Astrocyte (in vitro differentiated cells and primary cell): ENCODE data around the gene TRPM3. TPM values are rescaled to one million over a fixed set of nuclear protein-coding genes. Genes with fewer than 3 reads are reported as not detected.
A peak's percentile ranks its signal among the peaks of the same experiment; 100 is the strongest.

Experiments
- DNase-seq: peaks from one replicate; pipeline ENCODE4 v3.0.0-alpha.2; 2010; ENCODE audit warnings: low read depth
- FAIRE-seq: peaks from 2 replicates; lab custom pipeline; 2011; peaks lifted over from hg19 to GRCh38; lab: Jason Lieb, UNC
- H2AFZ ChIP-seq: 2 replicates; pipeline ENCODE4 v1.6.0; 2012; ENCODE audit warnings: low read depth, low read length, inconsistent platforms
- H3K27ac ChIP-seq: 2 replicates; pipeline ENCODE4 v1.5.1; 2011; ENCODE audit warnings: low read depth, low read length, inconsistent platforms
- H3K27me3 ChIP-seq: 2 replicates; pipeline ENCODE4 v1.6.0; 2011; ENCODE audit warnings: low read length, inconsistent platforms; ENCODE audit not compliant: insufficient read depth
- H3K36me3 ChIP-seq: 2 replicates; pipeline ENCODE4 v1.5.1; 2011; ENCODE audit warnings: low read length, inconsistent platforms; ENCODE audit not compliant: insufficient read depth
- H3K4me1 ChIP-seq: 2 replicates; pipeline ENCODE4 v1.5.1; 2011; ENCODE audit warnings: low read length, inconsistent platforms; ENCODE audit not compliant: insufficient read depth
- H3K4me2 ChIP-seq: 2 replicates; pipeline ENCODE4 v1.6.0; 2012; ENCODE audit warnings: low read length, inconsistent platforms
- H3K4me3 ChIP-seq: 2 replicates; pipeline ENCODE4 v1.5.1; 2011; ENCODE audit warnings: low read depth, mild to moderate bottlenecking, low read length, inconsistent platforms; ENCODE audit not compliant: insufficient read depth
- H3K79me2 ChIP-seq: 2 replicates; pipeline ENCODE4 v1.6.0; 2012; ENCODE audit warnings: mild to moderate bottlenecking, low read length, inconsistent platforms; ENCODE audit not compliant: insufficient read depth
- H3K9ac ChIP-seq: 2 replicates; pipeline ENCODE4 v1.6.0; 2012; ENCODE audit warnings: mild to moderate bottlenecking, low read length, inconsistent platforms
- H3K9me3 ChIP-seq: 2 replicates; pipeline ENCODE4 v1.5.1; 2012; ENCODE audit warnings: low read depth, mild to moderate bottlenecking, low read length, inconsistent platforms; ENCODE audit not compliant: insufficient read depth
- H4K20me1 ChIP-seq: 2 replicates; pipeline ENCODE4 v1.6.0; 2012; ENCODE audit warnings: low read length, inconsistent platforms; ENCODE audit not compliant: insufficient read depth
- H3K27ac Mint-ChIP-seq: one replicate; pipeline ENCODE4 v1.8.0; 2021; ENCODE audit warnings: mild to moderate bottlenecking, mixed read lengths; ENCODE audit not compliant: unreplicated experiment
- H3K27me3 Mint-ChIP-seq: one replicate; pipeline ENCODE4 v1.8.0; 2021; ENCODE audit warnings: low read depth, mixed read lengths; ENCODE audit not compliant: unreplicated experiment
- H3K36me3 Mint-ChIP-seq: one replicate; pipeline ENCODE4 v1.8.0; 2021; ENCODE audit warnings: low read depth, mixed read lengths; ENCODE audit not compliant: unreplicated experiment
- H3K4me1 Mint-ChIP-seq: one replicate; pipeline ENCODE4 v1.8.0; 2021; ENCODE audit warnings: low read depth, mixed read lengths; ENCODE audit not compliant: unreplicated experiment
- H3K4me3 Mint-ChIP-seq: one replicate; pipeline ENCODE4 v1.8.0; 2021; ENCODE audit warnings: mild to moderate bottlenecking, moderate library complexity, mixed read lengths; ENCODE audit not compliant: unreplicated experiment
- H3K9me3 Mint-ChIP-seq: one replicate; pipeline ENCODE4 v1.8.0; 2021; ENCODE audit warnings: mild to moderate bottlenecking, mixed read lengths; ENCODE audit not compliant: unreplicated experiment
- EZH2 ChIP-seq: IDR thresholded peaks from 2 replicates; pipeline ENCODE4 v1.6.1; 2012; ENCODE audit warnings: mild to moderate bottlenecking, low read length, inconsistent platforms; ENCODE audit not compliant: insufficient read depth
- total RNA-seq: library from RNA; stranded (reverse); gene quantifications from 2 replicates; pipeline ENCODE4 v1.2.1, GENCODE V29; 2021
- TF ChIP-seq, protein P1 (sequence below): IDR thresholded peaks from 2 replicates; pipeline ENCODE4 v1.5.1; 2011; ENCODE audit warnings: low read depth, mild to moderate bottlenecking, inconsistent platforms, low read length, moderate library complexity; ENCODE audit not compliant: insufficient read depth

Gene TRPM3
- total RNA-seq, 1 donor from 2014 or later: 0.14 TPM

DNA sequence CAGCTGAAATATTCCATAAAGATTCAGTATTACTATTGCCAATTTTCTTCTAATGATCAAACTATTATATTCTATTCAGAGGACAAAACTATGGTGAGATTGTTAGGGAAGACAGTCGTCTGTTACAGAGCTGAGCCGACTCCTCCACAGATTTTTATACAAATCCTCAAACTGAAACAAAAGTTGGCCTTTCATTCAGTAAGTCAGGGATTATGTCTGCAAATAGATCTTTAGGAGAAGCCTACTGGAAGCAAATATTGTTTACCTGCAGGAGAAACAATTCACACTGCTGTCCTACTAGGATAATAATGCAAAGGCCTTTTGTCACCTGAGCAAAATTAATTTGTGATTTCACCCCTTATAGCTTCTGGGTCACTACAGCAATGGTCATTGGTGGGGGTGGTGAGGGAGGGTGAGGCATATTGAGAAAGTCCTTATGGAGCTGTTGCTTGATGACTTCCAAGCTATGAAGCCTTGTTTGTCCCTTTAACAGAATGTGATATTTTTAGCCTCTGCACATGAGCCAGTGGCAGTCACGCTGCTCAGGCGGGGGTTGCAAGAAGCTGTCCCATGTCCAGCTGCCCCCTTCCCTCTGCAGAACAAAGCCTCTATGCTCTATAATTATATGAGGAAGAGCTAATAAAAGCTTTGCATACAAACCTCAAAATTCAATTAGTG lies 506.5 kb downstream of the TRPM3 start:
- peaks cover 4% of the 10 kb centered on the region for H3K4me1 Mint-ChIP-seq
- peaks cover 2% of the 10 kb centered on the region for H3K4me1 ChIP-seq
- FAIRE-seq (no peak), DNase-seq (no peak)
- no peaks in the 10 kb centered on the region for H3K36me3 Mint-ChIP-seq
- H3K36me3 ChIP-seq: no peaks in the 10 kb centered on the region
- H4K20me1 ChIP-seq: no peaks in the 10 kb centered on the region
- H3K9ac ChIP-seq: no peak overlapping the region
- no peak overlapping the region for H3K27ac Mint-ChIP-seq
- no peak overlapping the region for H3K4me3 ChIP-seq
- no peaks in the 10 kb centered on the region for H3K79me2 ChIP-seq
- no peak overlapping the region for H3K27ac ChIP-seq
- H3K9me3 ChIP-seq: no peaks in the 10 kb centered on the region
- H3K27me3 Mint-ChIP-seq: no peaks in the 10 kb centered on the region
- H3K4me2 ChIP-seq: no peak overlapping the region
- no peaks in the 10 kb centered on the region for H3K9me3 Mint-ChIP-seq
- no peak for TF ChIP-seq EZH2
- TF ChIP-seq, protein P1, sequence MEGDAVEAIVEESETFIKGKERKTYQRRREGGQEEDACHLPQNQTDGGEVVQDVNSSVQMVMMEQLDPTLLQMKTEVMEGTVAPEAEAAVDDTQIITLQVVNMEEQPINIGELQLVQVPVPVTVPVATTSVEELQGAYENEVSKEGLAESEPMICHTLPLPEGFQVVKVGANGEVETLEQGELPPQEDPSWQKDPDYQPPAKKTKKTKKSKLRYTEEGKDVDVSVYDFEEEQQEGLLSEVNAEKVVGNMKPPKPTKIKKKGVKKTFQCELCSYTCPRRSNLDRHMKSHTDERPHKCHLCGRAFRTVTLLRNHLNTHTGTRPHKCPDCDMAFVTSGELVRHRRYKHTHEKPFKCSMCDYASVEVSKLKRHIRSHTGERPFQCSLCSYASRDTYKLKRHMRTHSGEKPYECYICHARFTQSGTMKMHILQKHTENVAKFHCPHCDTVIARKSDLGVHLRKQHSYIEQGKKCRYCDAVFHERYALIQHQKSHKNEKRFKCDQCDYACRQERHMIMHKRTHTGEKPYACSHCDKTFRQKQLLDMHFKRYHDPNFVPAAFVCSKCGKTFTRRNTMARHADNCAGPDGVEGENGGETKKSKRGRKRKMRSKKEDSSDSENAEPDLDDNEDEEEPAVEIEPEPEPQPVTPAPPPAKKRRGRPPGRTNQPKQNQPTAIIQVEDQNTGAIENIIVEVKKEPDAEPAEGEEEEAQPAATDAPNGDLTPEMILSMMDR: no peak
- H3K4me3 Mint-ChIP-seq: no peak overlapping the region
- no peaks in the 10 kb centered on the region for H3K27me3 ChIP-seq
- no peak overlapping the region for H2AFZ ChIP-seq

DNA sequence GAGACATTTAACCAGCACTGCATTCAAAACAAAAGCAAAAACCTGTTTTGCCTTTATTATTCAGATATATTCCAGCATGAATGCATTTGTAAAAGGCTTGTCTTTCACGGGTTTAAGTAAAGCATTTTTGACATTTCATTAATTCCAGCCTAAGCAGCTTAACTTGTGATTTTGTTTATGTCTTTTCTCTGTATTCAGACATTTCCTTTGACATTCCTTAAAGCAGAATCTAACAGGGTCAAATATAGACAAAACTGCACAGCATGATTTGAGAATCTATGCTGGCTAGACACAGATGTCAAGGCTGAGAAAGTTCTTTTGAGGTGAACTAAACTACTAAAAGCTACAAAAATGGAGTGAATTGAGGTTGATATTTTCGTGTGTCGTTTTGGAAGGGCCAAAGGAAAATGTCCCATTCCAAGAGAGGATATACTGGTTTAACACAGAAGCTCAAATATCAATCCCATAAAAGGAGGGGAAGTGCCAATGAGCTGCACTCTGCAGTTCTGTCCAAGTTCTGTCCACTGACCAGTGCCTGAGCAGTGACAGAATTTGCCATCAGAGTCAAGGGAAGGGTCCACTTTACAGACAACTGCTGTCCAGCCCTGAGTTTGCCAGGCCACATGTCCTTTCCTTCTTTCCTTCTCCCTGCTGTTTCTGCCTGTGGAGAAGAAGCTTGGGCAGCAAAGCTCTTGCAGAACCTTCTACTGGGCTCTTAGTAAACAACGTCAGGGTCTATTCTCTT lies 508.2 kb downstream of the TRPM3 start:
- H3K9me3 Mint-ChIP-seq: no peaks in the 10 kb centered on the region
- no peak overlapping the region for H3K27ac Mint-ChIP-seq
- Histone ChIP-seq H3K27me3 (no peaks in the 10 kb centered on the region), H3K9me3 (no peaks in the 10 kb centered on the region), H3K9ac (no peak overlapping the region), H3K79me2 (no peaks in the 10 kb centered on the region), H3K27ac (no peak overlapping the region), H2AFZ (no peak overlapping the region), H3K4me2 (no peak overlapping the region), H4K20me1 (no peaks in the 10 kb centered on the region), H3K36me3 (no peaks in the 10 kb centered on the region), H3K4me3 (no peak overlapping the region), H3K4me1 (peaks cover 10% of the 10 kb centered on the region)
- H3K36me3 Mint-ChIP-seq: no peaks in the 10 kb centered on the region
- peak; percentile 39 for FAIRE-seq
- DNase-seq: no peak
- TF ChIP-seq EZH2: no peak
- TF ChIP-seq, protein P1: no peak
- no peak overlapping the region for H3K4me3 Mint-ChIP-seq
- H3K4me1 Mint-ChIP-seq: peaks cover 7% of the 10 kb centered on the region
- no peaks in the 10 kb centered on the region for H3K27me3 Mint-ChIP-seq

DNA sequence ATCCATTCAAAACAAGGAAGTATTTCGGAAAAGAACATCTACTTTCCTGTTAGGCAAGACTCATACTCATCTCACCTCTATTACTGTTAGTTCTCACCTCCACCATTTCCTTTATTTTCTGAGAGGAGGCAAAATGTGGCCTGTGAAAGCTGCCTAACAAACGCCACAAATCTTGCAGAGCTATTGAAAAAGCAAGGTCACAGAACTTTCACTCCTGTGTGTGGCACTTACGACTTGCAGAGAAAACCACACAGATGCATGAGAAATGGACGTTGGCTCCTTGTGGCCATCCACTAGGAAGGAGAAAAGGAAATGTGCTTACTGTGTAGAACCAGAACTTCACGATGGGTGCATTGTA lies 511.2 kb downstream of the TRPM3 start:
- H3K9me3 Mint-ChIP-seq: no peaks in the 10 kb centered on the region
- H3K4me3 Mint-ChIP-seq: no peak overlapping the region
- H3K27me3 ChIP-seq: no peaks in the 10 kb centered on the region
- TF ChIP-seq, protein P1: no peak
- no peak for TF ChIP-seq EZH2
- no peak overlapping the region for H3K4me2 ChIP-seq
- no peaks in the 10 kb centered on the region for H3K36me3 Mint-ChIP-seq
- no peak overlapping the region for H3K4me3 ChIP-seq
- no peaks in the 10 kb centered on the region for H3K36me3 ChIP-seq
- H3K27ac ChIP-seq: no peak overlapping the region
- H4K20me1 ChIP-seq: no peaks in the 10 kb centered on the region
- FAIRE-seq (no peak), DNase-seq (no peak)
- no peak overlapping the region for H2AFZ ChIP-seq
- H3K9me3 ChIP-seq: no peaks in the 10 kb centered on the region
- H3K4me1 ChIP-seq: peaks cover 10% of the 10 kb centered on the region
- H3K9ac ChIP-seq: no peak overlapping the region
- no peaks in the 10 kb centered on the region for H3K27me3 Mint-ChIP-seq
- peaks cover 6% of the 10 kb centered on the region for H3K4me1 Mint-ChIP-seq
- no peak overlapping the region for H3K27ac Mint-ChIP-seq
- no peaks in the 10 kb centered on the region for H3K79me2 ChIP-seq
